ENCODE measurements around the gene VTI1B. TPM values are rescaled to one million over a fixed set of nuclear protein-coding genes. Genes with fewer than 3 reads are reported as not detected.

The VTI1B gene
- polyA plus RNA-seq, 2 of the 4 experiments (the other 2 are of a cell fraction) = 77.5 to 102 TPM

GRCh38 chr14:67638642-67639041 lies 35.8 kb downstream of the VTI1B start:
- DNase-seq (ENCODE audit: low read depth in 1 of 2, low spot score in 1 of 2) = no peak

DNA sequence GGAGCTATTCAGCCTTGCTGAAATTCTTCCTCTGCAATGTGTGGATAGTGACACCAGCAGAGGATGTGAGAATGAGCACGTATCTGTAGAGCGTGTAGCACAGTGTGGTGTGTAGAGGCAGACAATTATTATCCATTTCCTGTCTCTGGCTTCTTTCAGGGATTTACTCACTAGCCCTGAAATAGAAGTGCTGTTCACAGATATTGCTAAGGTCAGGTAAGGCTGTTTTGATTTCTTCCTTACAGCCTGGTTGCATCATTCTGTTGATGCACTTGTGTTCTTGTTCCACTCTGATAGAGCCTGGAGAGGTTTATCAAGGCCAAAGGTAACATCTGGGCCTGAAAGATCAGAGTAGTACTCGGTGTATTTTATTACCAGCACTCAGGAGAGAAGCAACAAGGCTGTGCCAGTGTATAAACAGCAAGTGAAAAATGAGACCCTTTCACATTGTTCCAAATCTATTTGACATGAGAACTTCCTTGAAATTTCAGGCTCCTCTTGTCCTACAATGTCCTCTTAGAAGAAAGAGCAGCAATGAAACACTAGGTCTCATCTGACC lies 38.0 kb downstream of the VTI1B start:
- H3K4me2 ChIP-seq = no peak overlapping the region
- H3K9me3 ChIP-seq = no peaks in the 10 kb centered on the region
- FAIRE-seq (no peak), ATAC-seq (no peak), DNase-seq (ENCODE audit: low read depth in 1 of 2, low spot score in 1 of 2) (no peak)
- no peak overlapping the region for H3K4me3 ChIP-seq
- 55% methylated on average over 3 of the region's 3 CpGs for WGBS (ENCODE audit: missing lambda C conversion rate)
- no peak overlapping the region for H3K27ac ChIP-seq
- TF ChIP-seq HEYL (CRISPR knock-in tag; IDR thresholded peaks at IDR 0.05) = no peak
- no peak for TF ChIP-seq HOXB5 (CRISPR knock-in tag; IDR thresholded peaks at IDR 0.05)
- POLR2A ChIA-PET = no interaction called here
- H3K4me1 ChIP-seq = peaks cover 5% of the 10 kb centered on the region; the same call in 2 of the 3 replicates
- CTCF ChIA-PET = interaction anchor here (1.2 to 2.3 kb wide), 3 partner anchors 17 to 68 kb away, joined by 3 to 5 read pairs (median 4); partner anchors contain the start of gene ARG2

More at GRCh38 chr14:67638642-67639041, 35.8 kb downstream of the VTI1B start:
- H3K4me2 ChIP-seq = no peak overlapping the region
- ChIA-PET CTCF (no interaction called here), POLR2A (no interaction called here)
- no peak overlapping the region for H3K27ac ChIP-seq
- TF ChIP-seq SREBF2 (IDR thresholded peaks at IDR 0.05) = no peak
- peaks cover 5% of the 10 kb centered on the region; the same call in 2 of the 3 replicates for H3K4me1 ChIP-seq
- H3K9me3 ChIP-seq = no peaks in the 10 kb centered on the region
- 90% methylated on average over 3 of the region's 3 CpGs for WGBS (ENCODE audit: missing lambda C conversion rate)
- FAIRE-seq (no peak), ATAC-seq (no peak)
- H3K4me3 ChIP-seq = no peak overlapping the region

GRCh38 chr14:67633451-67634147 lies 40.8 kb downstream of the VTI1B start:
- no peak overlapping the region for H3K27ac ChIP-seq
- POLR2A ChIA-PET = no interaction called here
- ATAC-seq (no peak), DNase-seq (ENCODE audit: low read depth in 1 of 2, low spot score in 1 of 2) (no peak), FAIRE-seq (no peak)
- TF ChIP-seq USF2 (IDR thresholded peaks at IDR 0.05) = no peak
- no peak for TF ChIP-seq REST (IDR thresholded peaks at IDR 0.05)
- TF ChIP-seq, protein P1, sequence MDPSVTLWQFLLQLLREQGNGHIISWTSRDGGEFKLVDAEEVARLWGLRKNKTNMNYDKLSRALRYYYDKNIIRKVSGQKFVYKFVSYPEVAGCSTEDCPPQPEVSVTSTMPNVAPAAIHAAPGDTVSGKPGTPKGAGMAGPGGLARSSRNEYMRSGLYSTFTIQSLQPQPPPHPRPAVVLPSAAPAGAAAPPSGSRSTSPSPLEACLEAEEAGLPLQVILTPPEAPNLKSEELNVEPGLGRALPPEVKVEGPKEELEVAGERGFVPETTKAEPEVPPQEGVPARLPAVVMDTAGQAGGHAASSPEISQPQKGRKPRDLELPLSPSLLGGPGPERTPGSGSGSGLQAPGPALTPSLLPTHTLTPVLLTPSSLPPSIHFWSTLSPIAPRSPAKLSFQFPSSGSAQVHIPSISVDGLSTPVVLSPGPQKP (IDR thresholded peaks at IDR 0.05; ENCODE audit: low read depth, low read length) = no peak
- no peak for TF ChIP-seq JUNB (IDR thresholded peaks at IDR 0.05)
- no peak for TF ChIP-seq EHMT2 (IDR thresholded peaks at IDR 0.05; ENCODE audit: low read depth)
- no peak for TF ChIP-seq FOSB (CRISPR knock-in tag; IDR thresholded peaks at IDR 0.05)
- CTCF ChIA-PET = interaction anchor here (1.2 kb wide), 1 partner anchor 33 kb away, joined by 4 read pairs; no protein-coding TSS in a partner anchor
- H3K4me1 ChIP-seq = peaks cover 5% of the 10 kb centered on the region; the same call in 2 of the 3 replicates
- WGBS (ENCODE audit: missing lambda C conversion rate) = 65% methylated on average over 5 of the region's 5 CpGs
- no peak overlapping the region for H3K4me3 ChIP-seq
- no peak overlapping the region for H3K4me2 ChIP-seq
- H3K9me3 ChIP-seq = no peaks in the 10 kb centered on the region

GRCh38 chr14:67630938-67631337 lies 43.5 kb downstream of the VTI1B start:
- no peak for FAIRE-seq
- no peak for DNase-seq (ENCODE audit: low read depth in 1 of 2, low spot score in 1 of 2)
- WGBS (ENCODE audit: missing lambda C conversion rate) = 62% methylated on average over 5 of the region's 5 CpGs
- POLR2A ChIA-PET = no interaction called here
- no peak for ATAC-seq
- CTCF ChIA-PET = interaction anchor here (1.5 to 2.1 kb wide), 5 partner anchors 12 to 73 kb away, joined by 3 to 12 read pairs (median 5); partner anchors contain the start of gene ARG2
- no peak overlapping the region for H3K27ac ChIP-seq
- no peaks in the 10 kb centered on the region for H3K4me1 ChIP-seq
- no peak overlapping the region for H3K4me3 ChIP-seq
- H3K9me3 ChIP-seq = no peaks in the 10 kb centered on the region
- no peak overlapping the region for H3K4me2 ChIP-seq
- TF ChIP-seq, protein P2, sequence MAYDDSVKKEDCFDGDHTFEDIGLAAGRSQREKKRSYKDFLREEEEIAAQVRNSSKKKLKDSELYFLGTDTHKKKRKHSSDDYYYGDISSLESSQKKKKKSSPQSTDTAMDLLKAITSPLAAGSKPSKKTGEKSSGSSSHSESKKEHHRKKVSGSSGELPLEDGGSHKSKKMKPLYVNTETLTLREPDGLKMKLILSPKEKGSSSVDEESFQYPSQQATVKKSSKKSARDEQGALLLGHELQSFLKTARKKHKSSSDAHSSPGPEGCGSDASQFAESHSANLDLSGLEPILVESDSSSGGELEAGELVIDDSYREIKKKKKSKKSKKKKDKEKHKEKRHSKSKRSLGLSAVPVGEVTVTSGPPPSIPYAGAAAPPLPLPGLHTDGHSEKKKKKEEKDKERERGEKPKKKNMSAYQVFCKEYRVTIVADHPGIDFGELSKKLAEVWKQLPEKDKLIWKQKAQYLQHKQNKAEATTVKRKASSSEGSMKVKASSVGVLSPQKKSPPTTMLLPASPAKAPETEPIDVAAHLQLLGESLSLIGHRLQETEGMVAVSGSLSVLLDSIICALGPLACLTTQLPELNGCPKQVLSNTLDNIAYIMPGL (CRISPR knock-in tag; IDR thresholded peaks at IDR 0.05; ENCODE audit: borderline replicate concordance) = no peak
- TF ChIP-seq GATA3 (IDR thresholded peaks at IDR 0.05; ENCODE audit: borderline replicate concordance) (no peak), KDM5A (IDR thresholded peaks at IDR 0.05) (no peak), PHF8 (IDR thresholded peaks at IDR 0.05; ENCODE audit: borderline replicate concordance, low read depth) (no peak), HOXA7 (CRISPR knock-in tag; IDR thresholded peaks at IDR 0.05) (no peak), RARB (CRISPR knock-in tag; IDR thresholded peaks at IDR 0.05) (no peak), CBX8 (IDR thresholded peaks at IDR 0.05) (no peak), EHMT2 (IDR thresholded peaks at IDR 0.05; ENCODE audit: low read depth) (no peak), MYC (IDR thresholded peaks at IDR 0.05; ENCODE audit: borderline replicate concordance, low read length) (no peak), CEBPB (IDR thresholded peaks at IDR 0.05) (no peak), FOXS1 (CRISPR knock-in tag; IDR thresholded peaks at IDR 0.05) (no peak)
- TF ChIP-seq, protein P3, sequence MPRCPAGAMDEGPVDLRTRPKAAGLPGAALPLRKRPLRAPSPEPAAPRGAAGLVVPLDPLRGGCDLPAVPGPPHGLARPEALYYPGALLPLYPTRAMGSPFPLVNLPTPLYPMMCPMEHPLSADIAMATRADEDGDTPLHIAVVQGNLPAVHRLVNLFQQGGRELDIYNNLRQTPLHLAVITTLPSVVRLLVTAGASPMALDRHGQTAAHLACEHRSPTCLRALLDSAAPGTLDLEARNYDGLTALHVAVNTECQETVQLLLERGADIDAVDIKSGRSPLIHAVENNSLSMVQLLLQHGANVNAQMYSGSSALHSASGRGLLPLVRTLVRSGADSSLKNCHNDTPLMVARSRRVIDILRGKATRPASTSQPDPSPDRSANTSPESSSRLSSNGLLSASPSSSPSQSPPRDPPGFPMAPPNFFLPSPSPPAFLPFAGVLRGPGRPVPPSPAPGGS (IDR thresholded peaks at IDR 0.05) = no peak

Measured in A549 (cell line).